Measurements from ENCODE around the gene HAPLN3. TPM values are rescaled to one million over a fixed set of nuclear protein-coding genes. Genes with fewer than 3 reads are reported as not detected.

The HAPLN3 gene
- polyA plus RNA-seq, 1 donor: 2.8 TPM

DNA sequence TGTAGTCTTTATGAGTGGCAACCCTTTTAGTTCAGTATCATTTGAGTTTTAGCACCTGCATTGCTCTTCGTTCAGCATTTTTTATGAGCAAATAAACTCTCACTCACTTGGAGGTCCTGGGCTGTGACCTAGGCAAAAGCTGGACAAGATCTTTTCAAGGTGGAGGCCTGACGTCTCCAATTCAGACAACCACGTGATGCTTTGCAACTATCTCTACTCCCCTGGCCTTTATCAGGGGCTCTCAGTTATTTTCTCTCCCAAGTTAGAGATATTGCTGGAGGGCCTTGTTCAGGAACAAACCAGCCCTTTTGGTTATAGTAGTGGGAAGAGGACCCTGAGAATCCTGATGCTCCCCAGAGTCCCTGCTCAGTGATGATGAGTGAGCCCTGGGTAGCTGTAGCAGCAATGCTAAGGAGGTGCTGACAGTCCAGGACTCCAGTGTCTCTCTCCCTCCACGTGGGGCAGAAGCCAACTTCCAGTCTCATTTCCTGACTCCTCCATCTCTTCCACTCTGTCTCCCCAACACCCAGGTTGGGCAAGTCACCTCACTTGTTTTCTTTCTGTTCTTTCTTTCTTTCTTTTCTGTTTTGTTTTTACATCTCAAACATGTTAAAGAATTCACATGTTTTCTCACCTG lies 30.4 kb downstream of the HAPLN3 start:
- Histone ChIP-seq H3K4me3 (ENCODE audit: low read length) (no peak overlapping the region), H3K36me3 (ENCODE audit: control insufficient read depth, insufficient read depth, low read length) (no peaks in the 10 kb centered on the region), H3K4me1 (ENCODE audit: control insufficient read depth, insufficient read depth, low read length) (no peaks in the 10 kb centered on the region), H3K27me3 (ENCODE audit: control insufficient read depth, insufficient read depth, low read length) (peaks cover 4% of the 10 kb centered on the region), H3K9me3 (ENCODE audit: control insufficient read depth, low read depth, low read length) (no peaks in the 10 kb centered on the region), H3K27ac (ENCODE audit: low read length) (no peak overlapping the region)
- DNase-seq: no peak
- no CpG with 5 or more reads among the region's 4 CpGs for WGBS (ENCODE audit: insufficient coverage, low lambda C conversion rate)

- Histone ChIP-seq H3K36me3 (ENCODE audit: control insufficient read depth, insufficient read depth, low read length) (no peaks in the 10 kb centered on the region), H3K27ac (ENCODE audit: low read length) (no peak overlapping the region), H3K9me3 (ENCODE audit: control insufficient read depth, low read depth, low read length) (no peaks in the 10 kb centered on the region), H3K4me1 (ENCODE audit: control insufficient read depth, insufficient read depth, low read length) (no peaks in the 10 kb centered on the region), H3K27me3 (ENCODE audit: control insufficient read depth, insufficient read depth, low read length) (peaks cover 4% of the 10 kb centered on the region), H3K4me3 (ENCODE audit: low read length) (no peak overlapping the region)
- no peak for DNase-seq
- no CpG with 5 or more reads among the region's 1 CpG for WGBS (ENCODE audit: insufficient coverage, low lambda C conversion rate)
Measured at GRCh38 chr15:88863412-88863811, 31.9 kb downstream of the HAPLN3 start.

DNA sequence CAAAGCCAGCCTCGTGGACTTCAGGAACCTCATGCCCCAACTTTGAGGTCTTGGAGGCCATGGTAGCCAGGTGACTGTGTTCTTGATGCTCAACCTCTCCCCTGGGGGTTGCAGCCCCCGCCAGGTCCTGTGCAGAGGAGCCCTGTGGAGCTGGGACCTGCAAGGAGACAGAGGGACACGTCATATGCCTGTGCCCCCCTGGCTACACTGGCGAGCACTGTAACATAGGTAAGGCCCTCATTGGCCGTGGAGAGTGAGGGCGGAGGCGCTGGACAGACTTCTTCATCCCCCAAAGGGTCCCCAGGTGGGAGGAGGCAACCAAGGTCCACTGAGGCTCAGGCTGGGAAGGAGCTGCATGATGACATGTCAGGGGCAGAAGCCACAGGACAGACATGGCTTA lies 35.1 kb downstream of the HAPLN3 start:
- H3K27ac ChIP-seq (ENCODE audit: low read length): no peak overlapping the region
- H3K4me3 ChIP-seq (ENCODE audit: low read length): no peak overlapping the region
- no CpG with 5 or more reads among the region's 7 CpGs for WGBS (ENCODE audit: insufficient coverage, low lambda C conversion rate)
- no peak for DNase-seq
- no peaks in the 10 kb centered on the region for H3K9me3 ChIP-seq (ENCODE audit: control insufficient read depth, low read depth, low read length)
- H3K36me3 ChIP-seq (ENCODE audit: control insufficient read depth, insufficient read depth, low read length): no peaks in the 10 kb centered on the region
- H3K27me3 ChIP-seq (ENCODE audit: control insufficient read depth, insufficient read depth, low read length): no peaks in the 10 kb centered on the region
- H3K4me1 ChIP-seq (ENCODE audit: control insufficient read depth, insufficient read depth, low read length): no peaks in the 10 kb centered on the region

DNA sequence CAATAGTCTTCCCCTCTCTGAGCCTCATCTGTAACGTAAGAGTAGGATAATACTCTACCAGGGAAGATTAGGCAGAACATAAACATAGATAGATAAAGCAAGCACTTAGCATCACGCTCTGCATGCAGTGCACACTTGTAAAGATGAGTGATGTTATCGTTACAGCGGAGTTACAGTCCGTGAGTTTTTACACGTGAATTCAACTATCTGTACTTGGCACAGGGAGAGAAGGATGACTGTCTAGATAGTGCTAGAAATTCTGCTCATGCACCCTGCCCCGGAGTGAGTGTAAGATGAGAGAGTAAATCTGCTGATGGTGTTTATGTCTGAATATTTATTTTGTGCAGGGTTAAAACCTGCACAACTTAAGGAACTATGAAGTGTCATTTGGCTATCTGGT lies 35.8 kb downstream of the HAPLN3 start:
- no peaks in the 10 kb centered on the region for H3K36me3 ChIP-seq (ENCODE audit: control insufficient read depth, insufficient read depth, low read length)
- no CpG with 5 or more reads among the region's 7 CpGs for WGBS (ENCODE audit: insufficient coverage, low lambda C conversion rate)
- H3K9me3 ChIP-seq (ENCODE audit: control insufficient read depth, low read depth, low read length): no peaks in the 10 kb centered on the region
- no peak overlapping the region for H3K4me3 ChIP-seq (ENCODE audit: low read length)
- no peaks in the 10 kb centered on the region for H3K27me3 ChIP-seq (ENCODE audit: control insufficient read depth, insufficient read depth, low read length)
- no peaks in the 10 kb centered on the region for H3K4me1 ChIP-seq (ENCODE audit: control insufficient read depth, insufficient read depth, low read length)
- no peak for DNase-seq
- no peak overlapping the region for H3K27ac ChIP-seq (ENCODE audit: low read length)

DNA sequence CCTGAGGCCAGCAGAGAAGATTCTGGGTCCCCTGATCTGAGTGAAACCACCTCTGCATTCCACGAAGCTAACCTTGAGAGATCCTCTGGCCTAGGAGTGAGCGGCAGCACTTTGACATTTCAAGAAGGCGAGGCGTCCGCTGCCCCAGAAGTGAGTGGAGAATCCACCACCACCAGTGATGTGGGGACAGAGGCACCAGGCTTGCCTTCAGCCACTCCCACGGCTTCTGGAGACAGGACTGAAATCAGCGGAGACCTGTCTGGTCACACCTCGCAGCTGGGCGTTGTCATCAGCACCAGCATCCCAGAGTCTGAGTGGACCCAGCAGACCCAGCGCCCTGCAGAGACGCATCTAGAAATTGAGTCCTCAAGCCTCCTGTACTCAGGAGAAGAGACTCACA lies 36.4 kb downstream of the HAPLN3 start:
- no peaks in the 10 kb centered on the region for H3K4me1 ChIP-seq (ENCODE audit: control insufficient read depth, insufficient read depth, low read length)
- no peak overlapping the region for H3K27ac ChIP-seq (ENCODE audit: low read length)
- H3K4me3 ChIP-seq (ENCODE audit: low read length): no peak overlapping the region
- H3K9me3 ChIP-seq (ENCODE audit: control insufficient read depth, low read depth, low read length): no peaks in the 10 kb centered on the region
- H3K27me3 ChIP-seq (ENCODE audit: control insufficient read depth, insufficient read depth, low read length): no peaks in the 10 kb centered on the region
- DNase-seq: no peak
- H3K36me3 ChIP-seq (ENCODE audit: control insufficient read depth, insufficient read depth, low read length): no peaks in the 10 kb centered on the region
- no CpG with 5 or more reads among the region's 11 CpGs for WGBS (ENCODE audit: insufficient coverage, low lambda C conversion rate)

DNA sequence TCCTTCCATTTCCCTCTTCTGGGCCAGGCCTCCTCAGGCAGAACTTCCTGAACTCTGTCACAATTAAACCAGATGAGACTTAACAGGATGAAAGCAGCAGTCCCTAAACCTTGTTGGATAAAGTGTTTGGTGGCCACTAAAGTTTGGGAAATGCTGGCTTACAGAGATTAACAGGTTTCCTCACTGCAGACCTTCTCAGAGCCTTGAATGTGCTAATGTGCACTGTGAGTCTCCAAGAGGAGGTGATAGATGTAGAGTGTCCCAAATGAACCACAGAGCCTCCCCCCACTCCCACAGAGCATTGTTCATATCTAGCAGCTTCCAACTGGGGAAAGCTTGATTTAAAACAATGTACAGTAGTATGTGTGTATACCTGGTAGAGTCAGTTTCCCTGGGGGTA lies 42.9 kb downstream of the HAPLN3 start:
- Histone ChIP-seq H3K4me3 (ENCODE audit: low read length) (no peak overlapping the region), H3K27me3 (ENCODE audit: control insufficient read depth, insufficient read depth, low read length) (no peaks in the 10 kb centered on the region), H3K4me1 (ENCODE audit: control insufficient read depth, insufficient read depth, low read length) (no peaks in the 10 kb centered on the region), H3K9me3 (ENCODE audit: control insufficient read depth, low read depth, low read length) (no peaks in the 10 kb centered on the region), H3K36me3 (ENCODE audit: control insufficient read depth, insufficient read depth, low read length) (no peaks in the 10 kb centered on the region), H3K27ac (ENCODE audit: low read length) (no peak overlapping the region)
- DNase-seq: no peak

GRCh38 chr15:88849376-88850072 lies 45.8 kb downstream of the HAPLN3 start:
- no peaks in the 10 kb centered on the region for H3K9me3 ChIP-seq (ENCODE audit: control insufficient read depth, low read depth, low read length)
- no peaks in the 10 kb centered on the region for H3K4me1 ChIP-seq (ENCODE audit: control insufficient read depth, insufficient read depth, low read length)
- no peaks in the 10 kb centered on the region for H3K27me3 ChIP-seq (ENCODE audit: control insufficient read depth, insufficient read depth, low read length)
- no CpG with 5 or more reads among the region's 22 CpGs for WGBS (ENCODE audit: insufficient coverage, low lambda C conversion rate)
- DNase-seq: no peak
- H3K4me3 ChIP-seq (ENCODE audit: low read length): no peak overlapping the region
- no peak overlapping the region for H3K27ac ChIP-seq (ENCODE audit: low read length)
- H3K36me3 ChIP-seq (ENCODE audit: control insufficient read depth, insufficient read depth, low read length): no peaks in the 10 kb centered on the region

GRCh38 chr15:88848203-88848602 lies 47.1 kb downstream of the HAPLN3 start:
- 100% methylated on average over 1 of the region's 3 CpGs for WGBS (ENCODE audit: insufficient coverage, low lambda C conversion rate)
- no peaks in the 10 kb centered on the region for H3K36me3 ChIP-seq (ENCODE audit: control insufficient read depth, insufficient read depth, low read length)

GRCh38 chr15:88847144-88847543 lies 48.2 kb downstream of the HAPLN3 start:
- Histone ChIP-seq H3K36me3 (ENCODE audit: control insufficient read depth, insufficient read depth, low read length) (no peaks in the 10 kb centered on the region), H3K4me1 (ENCODE audit: control insufficient read depth, insufficient read depth, low read length) (no peaks in the 10 kb centered on the region), H3K27me3 (ENCODE audit: control insufficient read depth, insufficient read depth, low read length) (no peaks in the 10 kb centered on the region), H3K4me3 (ENCODE audit: low read length) (no peak overlapping the region), H3K27ac (ENCODE audit: low read length) (no peak overlapping the region), H3K9me3 (ENCODE audit: control insufficient read depth, low read depth, low read length) (no peaks in the 10 kb centered on the region)
- WGBS (ENCODE audit: insufficient coverage, low lambda C conversion rate): no CpG with 5 or more reads among the region's 20 CpGs
- DNase-seq: no peak

More at GRCh38 chr15:88848203-88848602, 47.1 kb downstream of the HAPLN3 start:
- Histone ChIP-seq H3K27ac (ENCODE audit: low read length) (no peak overlapping the region), H3K9me3 (ENCODE audit: control insufficient read depth, low read depth, low read length) (no peaks in the 10 kb centered on the region), H3K4me3 (ENCODE audit: low read length) (no peak overlapping the region), H3K4me1 (ENCODE audit: control insufficient read depth, insufficient read depth, low read length) (no peaks in the 10 kb centered on the region), H3K27me3 (ENCODE audit: control insufficient read depth, insufficient read depth, low read length) (no peaks in the 10 kb centered on the region)
- no peak for DNase-seq

- no peak overlapping the region for H3K27ac ChIP-seq (ENCODE audit: low read length)
- WGBS (ENCODE audit: insufficient coverage, low lambda C conversion rate): no CpG with 5 or more reads among the region's 15 CpGs
Measured at GRCh38 chr15:88845616-88846015, 49.7 kb downstream of the HAPLN3 start.

More at GRCh38 chr15:88845616-88846015, 49.7 kb downstream of the HAPLN3 start:
- H3K36me3 ChIP-seq (ENCODE audit: control insufficient read depth, insufficient read depth, low read length): no peaks in the 10 kb centered on the region
- no peaks in the 10 kb centered on the region for H3K4me1 ChIP-seq (ENCODE audit: control insufficient read depth, insufficient read depth, low read length)
- H3K9me3 ChIP-seq (ENCODE audit: control insufficient read depth, low read depth, low read length): no peaks in the 10 kb centered on the region
- no peaks in the 10 kb centered on the region for H3K27me3 ChIP-seq (ENCODE audit: control insufficient read depth, insufficient read depth, low read length)
- DNase-seq: no peak
- H3K4me3 ChIP-seq (ENCODE audit: low read length): no peak overlapping the region

Measured in large intestine (tissue), 3 donors.